PC-3 (cell line): Measurements from ENCODE around the gene SNTB2. TPM values are rescaled to one million over a fixed set of nuclear protein-coding genes. Genes with fewer than 3 reads are reported as not detected.

Source experiments
- ATAC-seq: fragments of 200-7000 bp; cut with Tn5 transposase; 2 replicates; pipeline ENCODE4 v1.9.1; 2020; ENCODE audit warnings: mild to moderate bottlenecking, moderate library complexity
- BruUV-seq: library from RNA; stranded (reverse); fragments of 400-500 nt; replicated peaks from 2 replicates; lab custom pipeline; 2021; lab: Mats Ljungman, UMichigan
- CTCF ChIA-PET: fragments of 300-600 bp; sonication (Branson Sonifier 250); formaldehyde crosslinking; loops from one replicate; lab custom pipeline; 2022; ENCODE audit warnings: antibody characterized with exemption; lab: Charles Lee
- POLR2A ChIA-PET: fragments of 300-600 bp; sonication (Branson Sonifier 250); formaldehyde crosslinking; loops from one replicate; lab custom pipeline; 2022; ENCODE audit warnings: antibody characterized with exemption; ENCODE audit not compliant: unreplicated experiment; lab: Charles Lee
- DNase-seq: peaks from one replicate; pipeline ENCODE4 v3.0.0-alpha.2; 2015
- H2AFZ ChIP-seq: fragments of 300-600 bp; sonication (generic); 2 replicates; pipeline ENCODE4 v1.6.0; 2016; ENCODE audit warnings: antibody characterized with exemption, low read length
- H3F3A ChIP-seq: fragments of 300-600 bp; sonication (generic); one replicate; pipeline ENCODE4 v1.6.0; 2017; ENCODE audit warnings: antibody characterized with exemption, low read length, control low read depth, mild to moderate bottlenecking; ENCODE audit not compliant: unreplicated experiment
- H3K27ac ChIP-seq: fragments of 300-600 bp; sonication (generic); 2 replicates; pipeline ENCODE4 v1.5.1; 2016; ENCODE audit warnings: mild to moderate bottlenecking, low read length
- H3K27me3 ChIP-seq: fragments of 300-600 bp; sonication (generic); 2 replicates; pipeline ENCODE4 v1.6.1; 2016; ENCODE audit warnings: low read length, mixed read lengths
- H3K36me3 ChIP-seq: fragments of 300-600 bp; sonication (generic); 2 replicates; pipeline ENCODE4 v1.6.1; 2016; ENCODE audit warnings: low read depth, mixed run types, low read length, mixed read lengths
- H3K4me1 ChIP-seq: fragments of 300-600 bp; sonication (generic); 2 replicates; pipeline ENCODE4 v1.5.1; 2016; ENCODE audit warnings: low read length; ENCODE audit not compliant: insufficient read depth
- H3K4me2 ChIP-seq: fragments of 300-600 bp; sonication (generic); 2 replicates; pipeline ENCODE4 v1.6.0; 2016; ENCODE audit warnings: low read length
- H3K4me3 ChIP-seq: fragments of 300-600 bp; sonication (generic); 2 replicates; pipeline ENCODE4 v1.5.1; 2016; ENCODE audit warnings: mild to moderate bottlenecking, low read length, mixed read lengths
- H3K79me2 ChIP-seq: fragments of 300-600 bp; sonication (generic); 2 replicates; pipeline ENCODE4 v1.6.1; 2017; ENCODE audit warnings: low read length, mixed read lengths
- H3K9ac ChIP-seq: fragments of 300-600 bp; sonication (generic); 2 replicates; pipeline ENCODE4 v1.6.0; 2016; ENCODE audit warnings: mild to moderate bottlenecking, low read length
- H3K9me2 ChIP-seq: fragments of 300-600 bp; sonication (generic); replicated peaks from 2 replicates; pipeline ENCODE4 v1.6.1; 2016; ENCODE audit warnings: mixed run types, low read length, mixed read lengths
- H3K9me3 ChIP-seq: fragments of 300-600 bp; sonication (generic); 2 replicates; pipeline ENCODE4 v1.6.1; 2016; ENCODE audit warnings: low read length, mixed read lengths
- H4K20me1 ChIP-seq: fragments of 300-600 bp; sonication (generic); 2 replicates; pipeline ENCODE4 v1.6.1; 2016; ENCODE audit warnings: low read length, mixed read lengths
- EZH2 ChIP-seq: fragments of 300-600 bp; sonication (generic); IDR thresholded peaks from one replicate; pipeline ENCODE4 v1.6.1; 2017; ENCODE audit warnings: antibody characterized with exemption, mild to moderate bottlenecking, low read length; ENCODE audit not compliant: unreplicated experiment
- EZH2phosphoT487 ChIP-seq: fragments of 300-600 bp; sonication (generic); IDR thresholded peaks from 2 replicates; pipeline ENCODE4 v1.6.1; 2018; ENCODE audit warnings: mild to moderate bottlenecking, antibody characterized with exemption, low read length, borderline replicate concordance
- intact Hi-C: fragments of 100-400 bp; cut with micrococcal nuclease; formaldehyde crosslinking; loops from 2 replicates; pipeline ENCODE4 v1.9.0; 2023
- total RNA-seq: library from RNA; depleted of rRNA; stranded (reverse); fragments of >200 nt; gene quantifications from 2 replicates; pipeline ENCODE4 v1.2.3, GENCODE V29; 2014
- TF ChIP-seq, protein P1 (sequence below): fragments of 300-600 bp; sonication (generic); conservative IDR thresholded peaks from 2 replicates; pipeline ENCODE4 v1.5.1; 2017; ENCODE audit warnings: antibody characterized with exemption, low read depth, mild to moderate bottlenecking, low read length

The SNTB2 gene
- total RNA-seq, 1 experiment from 2014 or later = 40.4 TPM

DNA sequence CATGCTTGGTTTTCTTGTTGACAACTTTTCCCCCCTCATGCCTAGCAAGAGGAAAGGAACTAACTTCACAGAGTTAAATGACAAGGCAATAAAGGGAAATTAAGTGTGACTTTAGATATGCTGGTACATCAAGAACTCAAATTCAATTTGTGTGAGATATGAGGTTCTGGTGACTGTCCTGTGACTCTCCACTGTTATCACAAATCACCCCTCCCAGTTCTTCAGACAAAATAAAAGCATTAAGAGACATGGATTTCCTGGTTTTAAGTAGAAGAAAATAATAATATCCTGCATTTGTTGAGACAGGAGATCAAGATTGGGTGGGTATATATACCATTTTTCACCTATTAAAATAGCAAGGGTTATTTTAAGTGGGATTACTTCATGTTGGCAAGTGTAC, 46.2 kb downstream of the SNTB2 start:
- peaks cover 34% of the 10 kb centered on the region for H3K79me2 ChIP-seq
- CTCF ChIA-PET = no interaction called here
- BruUV-seq = no TSS peak

DNA sequence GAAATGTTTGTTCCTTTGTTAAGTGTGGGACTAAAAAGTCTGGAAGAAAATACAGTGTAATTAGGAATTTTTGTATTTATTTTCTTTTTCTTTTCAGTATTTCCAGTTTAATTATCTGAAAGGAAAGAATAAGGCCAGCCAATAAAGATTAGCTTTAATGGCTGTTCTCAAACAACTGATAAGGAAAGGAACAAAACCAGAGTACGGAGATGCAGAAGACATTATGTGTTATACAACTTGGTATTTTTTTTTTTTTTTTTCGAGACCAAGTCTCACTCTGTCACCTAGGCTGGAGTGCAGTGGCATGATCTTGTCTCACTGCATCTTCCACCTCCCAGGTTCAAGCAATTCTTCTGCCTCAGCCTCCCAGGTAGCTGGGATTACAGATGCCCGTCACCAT, 47.5 kb downstream of the SNTB2 start:
- no peaks in the 10 kb centered on the region for H3K27me3 ChIP-seq
- no TSS peak for BruUV-seq
- H3K9me2 ChIP-seq = no peaks in the 10 kb centered on the region
- CTCF ChIA-PET = no interaction called here
- no peak overlapping the region for H3K9ac ChIP-seq
- no peak overlapping the region for H2AFZ ChIP-seq
- ATAC-seq (no peak), DNase-seq (no peak)
- no peak overlapping the region for H3K4me2 ChIP-seq
- no peak overlapping the region for H3K27ac ChIP-seq
- H3K9me3 ChIP-seq = no peaks in the 10 kb centered on the region
- no peaks in the 10 kb centered on the region for H3K4me1 ChIP-seq
- POLR2A ChIA-PET = no interaction called here
- no peaks in the 10 kb centered on the region; the same call in 1 of the 2 replicates for H3K36me3 ChIP-seq
- intact Hi-C loops = no loop called here
- no peaks in the 10 kb centered on the region for H4K20me1 ChIP-seq
- H3F3A ChIP-seq = no peaks in the 10 kb centered on the region
- H3K4me3 ChIP-seq = no peak overlapping the region
- H3K79me2 ChIP-seq = peaks cover 34% of the 10 kb centered on the region
- no peak for TF ChIP-seq EZH2

More for the DNA sequence above, 46.2 kb downstream of the SNTB2 start:
- Histone ChIP-seq H2AFZ (no peak overlapping the region), H3K36me3 (no peaks in the 10 kb centered on the region; the same call in 1 of the 2 replicates), H3K4me2 (no peak overlapping the region), H3K27me3 (no peaks in the 10 kb centered on the region), H3K4me1 (no peaks in the 10 kb centered on the region), H3K9ac (no peak overlapping the region), H3K4me3 (no peak overlapping the region), H3F3A (no peaks in the 10 kb centered on the region), H4K20me1 (no peaks in the 10 kb centered on the region), H3K9me3 (no peaks in the 10 kb centered on the region), H3K9me2 (no peaks in the 10 kb centered on the region), H3K27ac (no peak overlapping the region)
- no peak for ATAC-seq
- POLR2A ChIA-PET = no interaction called here
- intact Hi-C loops = no loop called here
- TF ChIP-seq, protein P1, sequence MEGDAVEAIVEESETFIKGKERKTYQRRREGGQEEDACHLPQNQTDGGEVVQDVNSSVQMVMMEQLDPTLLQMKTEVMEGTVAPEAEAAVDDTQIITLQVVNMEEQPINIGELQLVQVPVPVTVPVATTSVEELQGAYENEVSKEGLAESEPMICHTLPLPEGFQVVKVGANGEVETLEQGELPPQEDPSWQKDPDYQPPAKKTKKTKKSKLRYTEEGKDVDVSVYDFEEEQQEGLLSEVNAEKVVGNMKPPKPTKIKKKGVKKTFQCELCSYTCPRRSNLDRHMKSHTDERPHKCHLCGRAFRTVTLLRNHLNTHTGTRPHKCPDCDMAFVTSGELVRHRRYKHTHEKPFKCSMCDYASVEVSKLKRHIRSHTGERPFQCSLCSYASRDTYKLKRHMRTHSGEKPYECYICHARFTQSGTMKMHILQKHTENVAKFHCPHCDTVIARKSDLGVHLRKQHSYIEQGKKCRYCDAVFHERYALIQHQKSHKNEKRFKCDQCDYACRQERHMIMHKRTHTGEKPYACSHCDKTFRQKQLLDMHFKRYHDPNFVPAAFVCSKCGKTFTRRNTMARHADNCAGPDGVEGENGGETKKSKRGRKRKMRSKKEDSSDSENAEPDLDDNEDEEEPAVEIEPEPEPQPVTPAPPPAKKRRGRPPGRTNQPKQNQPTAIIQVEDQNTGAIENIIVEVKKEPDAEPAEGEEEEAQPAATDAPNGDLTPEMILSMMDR = no peak
- no peak for TF ChIP-seq EZH2
- TF ChIP-seq EZH2phosphoT487 = no peak
- DNase-seq = no peak

DNA sequence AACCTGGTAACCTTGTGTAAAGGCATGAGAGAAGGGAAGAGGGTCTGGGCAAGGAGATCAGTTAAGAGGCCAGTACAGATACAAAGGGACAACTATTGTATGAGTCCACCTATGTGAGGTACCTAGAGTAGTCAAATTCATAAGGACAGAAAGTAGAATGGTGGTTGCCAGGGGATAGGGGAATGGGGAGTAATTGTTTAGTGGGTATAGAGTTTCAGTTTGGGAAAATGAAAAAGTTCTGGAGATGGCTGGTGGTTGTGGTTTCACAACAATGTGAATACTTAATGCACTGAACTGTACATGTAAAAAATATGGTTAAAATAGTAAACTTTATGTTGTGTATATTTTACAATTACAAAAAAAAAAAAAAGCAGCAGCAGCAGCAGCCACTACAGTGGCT, 49.4 kb downstream of the SNTB2 start:
- H3K4me2 ChIP-seq = no peak overlapping the region
- no peak for DNase-seq
- no TSS peak for BruUV-seq
- H4K20me1 ChIP-seq = no peaks in the 10 kb centered on the region
- peaks cover 2% of the 10 kb centered on the region; the same call in 1 of the 2 replicates for H3K36me3 ChIP-seq
- H3K79me2 ChIP-seq = peaks cover 34% of the 10 kb centered on the region
- H3K4me1 ChIP-seq = no peaks in the 10 kb centered on the region
- no peak overlapping the region for H3K9ac ChIP-seq
- H3K9me2 ChIP-seq = no peaks in the 10 kb centered on the region
- no peak for ATAC-seq
- H3F3A ChIP-seq = no peaks in the 10 kb centered on the region
- POLR2A ChIA-PET = no interaction called here
- TF ChIP-seq EZH2phosphoT487 (no peak), EZH2 (no peak)
- TF ChIP-seq, protein P1 = no peak
- H2AFZ ChIP-seq = no peak overlapping the region
- H3K4me3 ChIP-seq = no peak overlapping the region
- no peak overlapping the region for H3K27ac ChIP-seq
- H3K27me3 ChIP-seq = no peaks in the 10 kb centered on the region
- intact Hi-C loops = no loop called here
- CTCF ChIA-PET = no interaction called here
- no peaks in the 10 kb centered on the region for H3K9me3 ChIP-seq
